GM18519 (cell line): Measurements from ENCODE around the gene AP5M1.
"Not testable (repeated sequence)": the region's sequence is repeated elsewhere in the genome, so short reads cannot be mapped to it uniquely, and the experiment has no call there.

Experiments
- ATAC-seq: cut with Tn5 transposase; IDR thresholded peaks from one replicate; pipeline ENCODE4 v1.9.1; 2021; ENCODE audit warnings: mild to moderate bottlenecking, moderate library complexity; ENCODE audit not compliant: unreplicated experiment, low FRiP score

The AP5M1 gene

DNA sequence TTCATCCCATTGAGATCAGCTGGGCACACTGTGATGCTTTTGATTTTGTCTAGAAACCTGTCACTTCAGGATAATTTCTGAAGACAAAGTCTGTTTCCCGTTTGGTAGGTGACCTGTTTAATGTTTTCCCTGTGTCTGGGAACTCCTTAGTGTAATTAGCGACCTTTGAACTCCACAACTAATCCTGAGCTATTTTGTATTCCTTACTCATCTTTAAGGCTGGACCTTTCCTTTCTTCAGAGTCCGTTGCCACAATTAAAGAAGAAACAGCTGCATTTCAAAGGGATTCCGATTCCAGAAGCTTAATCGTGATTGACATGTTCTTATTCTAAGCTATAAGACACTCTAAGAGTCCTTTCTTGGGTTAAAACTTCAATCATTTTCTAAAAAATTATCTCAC lies 22.0 kb downstream of the AP5M1 start:
- ATAC-seq, result no peak

DNA sequence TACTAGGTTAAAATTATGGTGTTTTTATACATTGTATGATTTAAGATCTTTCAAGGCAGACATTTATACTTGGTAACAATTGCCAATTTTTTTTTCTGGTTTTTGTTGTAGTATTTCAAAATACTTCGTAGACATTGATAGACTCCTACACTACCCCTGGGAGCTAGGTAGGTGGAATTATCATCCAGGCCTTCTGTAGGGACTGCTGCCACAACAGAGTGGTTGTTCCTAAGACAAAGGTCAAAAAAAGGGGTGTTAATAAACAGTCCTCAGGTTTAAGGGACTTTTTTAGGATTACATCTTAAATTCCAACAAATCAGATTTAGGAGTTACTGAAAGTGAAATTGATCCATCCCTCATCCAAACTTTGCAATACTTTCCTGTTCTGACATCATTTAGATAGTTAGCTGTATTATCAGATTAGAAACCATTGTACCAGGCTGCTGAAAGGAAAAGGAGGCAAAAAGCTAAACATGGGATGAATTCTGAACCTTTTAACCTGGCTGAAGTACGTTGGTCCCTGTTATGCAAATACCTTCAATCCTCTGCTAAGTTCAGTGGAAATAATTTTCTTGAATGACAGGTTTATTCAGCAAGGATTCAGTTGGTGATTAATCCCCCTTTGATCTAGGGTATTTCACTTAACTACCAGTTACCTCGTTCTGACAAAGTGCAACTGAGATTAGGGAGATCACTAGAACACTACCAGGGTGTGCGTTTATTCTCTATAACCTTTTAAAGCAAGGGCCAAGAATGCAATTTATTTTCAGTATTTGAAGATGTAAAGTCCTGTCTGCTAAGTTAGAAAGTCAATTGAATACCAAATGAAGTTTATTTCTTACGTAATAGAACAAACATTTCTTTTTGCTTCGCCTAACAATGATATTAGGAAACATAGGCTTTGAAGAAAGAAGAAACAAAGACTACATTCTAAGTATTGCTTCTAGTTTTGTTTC lies 23.2 kb downstream of the AP5M1 start:
- no peak for ATAC-seq

DNA sequence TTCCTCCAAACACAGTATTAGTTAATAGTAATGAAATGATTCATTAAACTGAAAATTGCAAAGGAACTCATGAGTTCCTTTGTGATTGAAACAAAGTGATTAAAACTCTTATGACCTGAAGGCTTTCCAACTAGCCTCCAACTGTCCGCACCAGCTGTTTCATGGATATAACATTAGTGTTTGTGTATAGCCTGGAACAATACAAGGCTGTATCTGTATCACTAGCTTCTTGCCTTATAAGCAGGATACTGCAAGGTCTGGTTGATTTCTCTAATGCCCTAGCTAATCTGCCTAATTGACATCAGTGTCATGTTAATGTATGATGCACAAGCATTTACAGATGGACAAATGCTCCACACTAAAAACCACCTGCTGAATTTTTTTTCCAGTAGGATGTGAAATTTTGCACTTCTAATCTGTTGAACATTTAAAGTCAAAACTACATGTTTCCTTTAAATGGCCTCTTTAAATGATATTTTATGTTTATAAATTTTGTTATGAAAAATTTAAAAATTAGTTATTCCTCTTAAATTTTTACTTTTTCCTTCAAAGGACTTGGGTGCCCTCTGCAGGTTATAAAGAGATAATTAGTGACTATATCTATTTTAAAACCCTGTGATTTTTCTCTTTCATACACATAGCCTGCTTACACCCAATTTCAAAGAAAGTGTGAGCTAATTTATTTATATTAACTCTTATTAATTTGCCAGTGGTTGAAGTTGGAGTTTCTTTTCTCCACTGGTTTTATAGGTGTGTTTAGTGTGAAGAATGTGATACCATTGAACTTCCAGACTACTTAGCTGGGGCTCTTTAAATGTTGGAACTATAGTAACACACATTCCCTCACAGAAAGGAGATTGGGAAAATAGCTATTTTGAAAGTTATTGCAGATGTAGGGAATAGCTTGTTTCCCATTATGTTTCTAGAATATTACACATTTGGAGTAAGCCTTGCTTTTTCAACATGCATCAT lies 25.4 kb downstream of the AP5M1 start:
- ATAC-seq, result no peak

DNA sequence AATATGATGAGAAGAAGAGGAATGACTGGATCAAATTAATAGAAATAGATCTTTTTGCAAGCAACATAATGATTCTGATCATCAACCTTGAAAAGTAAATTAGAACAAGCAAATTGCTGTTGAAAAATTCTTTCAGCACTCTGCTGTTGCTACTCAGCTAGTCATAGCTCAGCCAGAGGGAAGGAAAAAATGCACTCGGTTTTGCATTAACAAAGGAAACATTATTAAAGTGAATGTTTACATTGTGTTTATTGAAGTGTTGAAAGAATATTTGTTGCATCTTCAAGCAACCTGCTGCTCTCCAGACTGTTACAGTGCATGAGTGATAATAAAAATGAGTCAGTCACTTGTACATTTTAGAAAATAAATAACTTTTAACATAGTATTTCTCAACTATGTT lies 26.5 kb downstream of the AP5M1 start:
- ATAC-seq, result no peak

DNA sequence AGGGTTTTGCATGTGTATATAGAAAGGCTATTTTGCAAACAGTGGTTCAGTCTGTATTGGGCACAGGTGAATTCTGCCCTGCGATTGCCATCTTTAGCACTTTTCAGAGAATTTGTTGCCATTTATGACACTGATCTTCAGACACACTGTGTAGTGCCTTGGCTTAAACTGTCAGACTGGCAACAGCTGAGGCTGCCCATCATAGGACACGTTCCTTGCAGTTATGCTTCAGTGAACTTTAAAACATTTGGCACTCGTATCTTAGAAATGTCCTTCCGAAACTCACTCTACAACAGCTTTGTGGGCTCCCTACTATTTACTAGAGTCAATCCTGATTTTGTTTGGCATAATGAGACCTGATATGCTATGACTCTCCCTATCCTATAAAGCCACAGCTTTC lies 29.1 kb downstream of the AP5M1 start:
- no peak for ATAC-seq

DNA sequence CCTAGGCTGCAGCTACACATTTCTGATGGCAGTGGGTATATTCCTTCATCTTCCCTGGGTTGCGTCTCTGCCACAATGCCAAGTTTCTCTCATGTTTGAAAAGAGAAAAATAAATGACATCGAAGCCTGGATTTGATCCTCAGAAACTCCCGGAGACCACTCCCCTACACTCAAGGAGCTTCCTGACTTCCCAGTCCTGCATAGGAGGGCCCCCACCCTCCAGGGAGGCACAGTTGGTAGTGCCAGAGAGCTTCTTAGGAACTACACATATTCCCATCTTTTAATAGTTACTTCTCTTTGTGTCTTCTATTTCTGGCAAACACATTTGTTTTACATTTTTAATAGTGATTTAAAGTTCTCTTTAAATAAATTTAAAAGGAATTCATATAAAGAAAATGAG lies 30.7 kb downstream of the AP5M1 start:
- ATAC-seq, result no peak

DNA sequence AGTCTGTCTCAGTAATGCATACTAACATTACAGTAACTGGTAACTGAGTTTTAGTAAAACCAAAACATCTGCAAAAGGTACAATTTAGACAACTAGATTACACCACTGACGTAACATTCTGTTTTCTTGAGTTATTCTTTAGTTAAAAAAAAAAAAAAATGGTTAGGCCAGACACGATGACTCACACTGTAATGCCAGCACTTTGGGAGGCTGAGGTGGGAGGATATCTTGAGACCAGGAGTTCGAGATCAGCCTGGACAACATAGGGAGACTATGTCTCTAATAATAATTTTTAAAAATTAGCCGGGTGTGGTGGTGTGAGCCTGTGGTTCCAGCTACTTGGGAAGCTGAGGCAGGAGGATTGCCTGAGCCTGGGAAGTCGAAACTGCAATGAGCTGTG lies 34.1 kb downstream of the AP5M1 start:
- no peak for ATAC-seq

DNA sequence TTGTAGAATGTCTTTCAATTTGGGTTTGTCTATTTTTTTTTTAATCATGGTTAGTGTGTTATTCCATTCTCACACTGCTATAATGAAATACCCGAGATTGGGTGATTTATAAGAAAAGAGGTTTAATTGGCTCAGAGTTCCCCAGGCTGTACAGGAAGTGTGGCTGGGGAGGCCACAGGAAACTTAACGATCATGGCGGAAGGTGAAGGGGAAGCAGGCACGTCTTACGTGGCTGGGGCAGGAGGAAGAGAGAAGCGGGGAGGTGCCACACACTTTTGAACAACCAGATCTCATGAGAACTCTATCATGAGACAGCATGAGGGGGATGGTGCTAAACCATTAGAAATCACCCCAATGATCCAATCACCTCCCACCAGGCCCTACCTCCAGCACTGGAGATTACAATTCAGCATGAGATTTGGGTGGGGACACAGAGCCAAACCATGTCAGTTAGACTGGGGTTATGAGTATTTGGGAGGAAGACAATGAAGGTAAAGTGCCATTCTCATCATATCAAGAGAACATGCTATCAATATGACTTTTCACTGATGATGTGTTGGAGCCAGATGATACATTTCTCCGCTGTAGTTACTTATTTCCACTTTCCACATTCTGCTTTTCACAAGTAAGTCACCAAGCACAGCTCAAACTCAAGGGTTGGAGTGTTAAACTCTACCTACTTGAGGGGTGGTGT lies 45.8 kb downstream of the AP5M1 start:
- ATAC-seq, result no peak

DNA sequence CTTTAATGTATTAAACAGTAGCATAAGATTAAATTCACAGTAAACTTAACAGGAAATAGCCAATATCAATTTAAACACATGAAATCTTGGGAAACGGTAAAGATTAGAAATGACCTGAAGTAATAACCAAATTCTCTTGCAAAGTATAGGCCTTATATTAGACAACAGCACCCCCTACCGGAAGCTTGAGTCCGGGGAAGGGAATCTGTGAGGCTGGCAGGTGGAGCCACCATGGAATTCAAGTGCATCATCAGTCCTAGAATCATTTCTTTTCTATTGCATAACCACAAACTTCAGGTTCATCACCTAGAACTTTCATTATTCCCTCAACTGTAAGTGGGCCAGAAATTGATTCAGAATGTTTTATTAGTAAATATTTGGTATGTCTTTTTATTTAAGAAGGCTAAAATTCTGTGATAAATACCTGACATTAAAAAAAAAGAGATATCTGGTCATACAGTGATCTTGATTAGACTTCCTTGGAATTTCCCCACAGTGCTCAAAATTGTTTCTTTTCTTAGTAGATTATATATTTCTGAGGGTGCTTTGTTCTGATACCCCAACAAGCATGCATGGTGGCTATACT lies 48.6 kb downstream of the AP5M1 start:
- ATAC-seq, result no peak

DNA sequence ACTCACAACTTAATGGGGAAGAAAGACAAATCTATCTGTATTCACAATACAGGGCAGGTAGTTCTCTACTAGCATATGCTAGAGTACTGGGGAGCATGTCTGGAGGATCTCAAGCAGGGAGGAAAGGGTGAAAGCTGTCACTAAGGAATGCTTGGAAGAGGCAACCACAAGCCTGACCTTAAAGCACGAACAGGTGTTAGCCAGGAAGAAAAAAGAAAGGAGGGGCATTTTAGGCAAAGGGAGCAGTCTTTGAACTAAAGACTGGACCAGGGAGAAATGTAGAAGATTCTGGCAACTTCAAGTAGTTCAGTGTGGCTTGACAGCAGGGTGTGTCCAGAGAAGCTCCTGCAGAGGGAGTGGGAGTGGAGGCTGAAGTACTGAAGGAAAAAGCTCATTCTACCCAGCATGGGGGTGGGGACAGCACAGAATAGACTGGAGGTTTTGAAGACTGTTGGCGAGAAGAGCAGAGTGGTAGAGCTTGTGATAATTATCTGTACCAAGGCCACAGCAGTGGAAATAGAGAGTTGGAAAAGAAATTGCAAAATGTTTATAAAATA lies 50.9 kb downstream of the AP5M1 start:
- no peak for ATAC-seq

DNA sequence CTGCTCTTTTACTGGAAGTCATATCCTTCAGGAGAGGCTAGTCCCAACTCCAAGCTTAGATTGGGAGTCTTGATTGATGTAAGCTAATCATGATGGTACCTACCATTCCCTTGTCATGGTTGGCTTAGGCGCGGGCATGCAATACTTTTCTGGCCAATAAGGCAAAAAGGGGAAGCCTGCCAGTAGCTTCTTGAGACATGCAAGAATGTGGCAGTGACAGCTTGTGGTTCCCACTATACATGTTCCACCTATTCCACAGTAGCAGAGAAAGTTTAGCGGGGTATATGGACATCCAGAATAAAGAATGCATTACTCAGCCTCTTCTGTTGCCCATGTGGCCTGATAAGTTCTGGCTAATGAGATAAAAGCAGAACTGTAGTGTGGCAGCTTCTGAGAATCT lies 55.0 kb downstream of the AP5M1 start:
- no peak for ATAC-seq

DNA sequence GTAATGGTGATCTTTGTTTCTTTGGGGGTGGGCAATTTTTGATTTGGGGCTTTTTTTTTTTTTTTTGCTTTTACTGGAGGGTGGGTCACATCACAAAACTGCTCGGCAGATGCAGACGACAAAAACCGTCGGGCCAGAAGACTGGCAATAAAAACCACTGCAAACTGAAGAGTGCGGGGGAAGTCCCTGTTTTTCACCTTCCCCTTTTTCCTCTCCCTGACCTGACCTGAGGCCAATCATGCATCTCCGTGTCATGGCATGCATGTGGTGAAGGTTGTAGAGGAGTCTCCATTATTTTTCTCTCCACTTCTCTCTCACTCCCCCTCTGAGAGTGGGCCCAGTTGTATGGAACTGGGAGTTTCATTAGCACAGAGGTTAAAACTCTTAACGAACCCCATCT lies 57.5 kb downstream of the AP5M1 start:
- no peak for ATAC-seq

DNA sequence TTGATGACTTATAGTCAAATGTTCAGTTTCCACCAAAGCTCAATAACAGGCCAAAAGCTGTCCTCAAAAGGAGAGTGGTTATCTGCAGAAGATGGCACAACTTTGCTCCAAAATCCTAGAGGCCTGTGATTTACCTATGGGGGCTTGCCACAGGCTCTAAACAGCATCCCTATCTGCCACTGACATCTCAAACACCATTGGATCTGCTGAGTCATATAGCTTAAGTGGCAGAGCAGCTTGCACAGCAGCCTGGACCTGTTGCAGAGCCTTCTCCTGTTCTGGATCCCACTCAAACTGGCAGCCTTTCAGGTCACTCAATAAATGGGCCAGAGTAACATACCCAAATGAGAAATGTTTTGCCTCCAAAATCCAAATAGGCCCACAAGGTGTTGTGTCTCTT lies 61.1 kb downstream of the AP5M1 start:
- ATAC-seq, result no peak

DNA sequence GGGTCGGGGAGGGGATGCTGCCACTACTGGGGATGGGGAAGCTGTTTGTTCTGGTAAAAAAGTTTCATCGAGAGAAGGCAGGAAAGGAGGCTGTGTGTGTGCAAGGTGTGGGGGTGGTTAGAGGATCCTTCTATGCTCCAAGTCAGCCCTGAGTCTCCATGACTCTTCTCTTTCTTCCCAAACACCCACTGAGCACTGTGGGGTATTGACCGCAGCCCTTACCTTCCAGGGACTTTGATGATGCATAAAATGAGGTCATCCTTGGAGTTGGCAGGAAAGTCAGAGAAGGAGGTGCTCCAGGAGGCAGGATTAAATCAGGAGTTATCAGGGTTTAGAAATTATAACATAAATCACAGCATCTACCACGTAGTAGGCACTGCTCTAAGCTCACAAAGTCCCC lies 63.7 kb downstream of the AP5M1 start:
- not testable (repeated sequence) for ATAC-seq

DNA sequence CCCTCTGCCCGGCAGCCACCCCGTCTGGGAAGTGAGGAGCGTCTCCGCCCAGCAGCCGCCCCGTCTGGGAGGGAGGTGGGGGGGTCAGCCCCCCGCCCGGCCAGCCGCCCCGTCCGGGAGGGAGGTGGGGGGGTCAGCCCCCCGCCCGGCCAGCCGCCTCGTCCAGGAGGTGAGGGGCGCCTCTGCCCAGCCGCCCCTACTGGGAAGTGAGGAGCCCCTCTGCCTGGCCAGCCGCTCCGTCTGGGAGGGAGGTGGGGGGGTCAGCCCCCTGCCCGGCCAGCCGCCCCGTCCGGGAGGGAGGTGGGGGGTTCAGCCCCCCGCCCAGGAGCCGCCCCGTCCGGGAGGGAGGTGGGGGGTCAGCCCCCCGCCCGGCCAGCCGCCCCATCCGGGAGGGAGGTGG lies 65.0 kb downstream of the AP5M1 start:
- not testable (repeated sequence) for ATAC-seq

DNA sequence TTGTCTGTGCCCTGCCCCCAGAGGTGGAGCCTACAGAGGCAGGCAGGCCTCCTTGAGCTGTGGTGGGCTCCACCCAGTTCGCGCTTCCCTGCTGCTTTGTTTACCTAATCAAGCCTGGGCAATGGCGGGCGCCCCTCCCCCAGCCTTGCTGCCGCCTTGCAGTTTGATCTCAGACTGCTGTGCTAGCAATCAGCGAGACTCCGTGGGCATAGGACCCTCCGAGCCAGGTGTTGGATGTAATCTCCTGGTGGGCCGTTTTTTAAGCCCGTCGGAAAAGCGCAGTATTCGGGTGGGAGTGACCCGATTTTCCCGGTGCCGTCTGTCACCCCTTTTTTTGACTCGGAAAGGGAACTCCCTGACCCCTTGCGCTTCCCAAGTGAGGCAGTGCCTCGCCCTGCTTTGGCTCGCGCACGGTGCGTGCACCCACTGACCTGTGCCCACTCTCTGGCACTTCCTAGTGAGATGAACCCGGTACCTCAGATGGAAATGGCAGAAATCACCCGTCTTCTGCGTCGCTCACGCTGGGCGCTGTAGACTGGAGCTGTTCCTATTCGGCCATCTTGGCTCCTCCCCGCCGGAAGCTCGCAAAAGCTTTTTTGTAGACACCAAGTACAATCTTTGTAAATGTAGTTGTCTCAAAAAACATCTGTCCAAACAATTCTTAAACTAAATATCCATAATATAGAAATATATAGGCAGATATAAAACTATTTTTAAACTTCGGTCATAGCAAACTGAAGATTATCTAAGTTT lies 75.0 kb downstream of the AP5M1 start:
- ATAC-seq, result not testable (repeated sequence)

DNA sequence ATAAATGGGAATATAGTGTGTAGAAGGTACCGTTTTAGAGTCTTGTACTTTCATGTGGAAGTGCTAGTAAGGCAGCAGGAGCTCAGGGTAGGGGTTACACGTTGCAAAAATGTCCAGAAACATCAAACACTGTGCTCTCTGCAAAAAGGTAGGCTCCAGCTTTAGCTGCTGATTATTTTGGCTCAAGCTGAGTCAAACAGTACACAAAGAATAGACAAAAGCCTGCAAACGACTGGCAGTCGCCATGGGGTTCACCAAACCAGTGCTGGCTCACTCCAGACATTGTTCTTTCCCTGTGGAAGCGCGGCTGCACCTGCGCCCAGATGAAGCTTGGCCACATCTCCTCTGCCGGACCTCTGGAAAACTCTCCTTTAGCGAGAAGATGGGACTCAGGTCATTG lies 76.3 kb downstream of the AP5M1 start:
- no peak for ATAC-seq

DNA sequence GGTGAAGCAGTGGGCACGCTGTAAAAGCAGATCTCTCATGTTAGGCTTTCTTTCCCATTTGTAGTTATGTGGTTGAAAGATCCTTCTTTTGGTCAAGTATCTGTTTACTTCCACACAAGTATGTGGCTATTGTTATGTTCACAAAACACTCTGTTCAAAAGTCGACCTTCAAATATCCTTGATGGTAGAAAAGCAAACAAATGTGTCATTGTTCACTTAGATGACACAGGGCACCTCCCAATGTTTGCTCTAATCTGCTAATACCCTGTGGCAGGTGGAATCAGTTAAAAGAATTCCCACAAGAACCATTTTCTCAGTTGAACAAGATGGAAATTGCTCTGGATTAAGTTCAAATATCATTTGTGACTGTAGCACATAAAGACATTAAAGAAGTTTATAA lies 78.0 kb downstream of the AP5M1 start:
- no peak for ATAC-seq
